Measurements from ENCODE around the gene ARHGEF17.
"Not testable (repeated sequence)": the region's sequence is repeated elsewhere in the genome, so short reads cannot be mapped to it uniquely, and the experiment has no call there.

Gene ARHGEF17, protein sequence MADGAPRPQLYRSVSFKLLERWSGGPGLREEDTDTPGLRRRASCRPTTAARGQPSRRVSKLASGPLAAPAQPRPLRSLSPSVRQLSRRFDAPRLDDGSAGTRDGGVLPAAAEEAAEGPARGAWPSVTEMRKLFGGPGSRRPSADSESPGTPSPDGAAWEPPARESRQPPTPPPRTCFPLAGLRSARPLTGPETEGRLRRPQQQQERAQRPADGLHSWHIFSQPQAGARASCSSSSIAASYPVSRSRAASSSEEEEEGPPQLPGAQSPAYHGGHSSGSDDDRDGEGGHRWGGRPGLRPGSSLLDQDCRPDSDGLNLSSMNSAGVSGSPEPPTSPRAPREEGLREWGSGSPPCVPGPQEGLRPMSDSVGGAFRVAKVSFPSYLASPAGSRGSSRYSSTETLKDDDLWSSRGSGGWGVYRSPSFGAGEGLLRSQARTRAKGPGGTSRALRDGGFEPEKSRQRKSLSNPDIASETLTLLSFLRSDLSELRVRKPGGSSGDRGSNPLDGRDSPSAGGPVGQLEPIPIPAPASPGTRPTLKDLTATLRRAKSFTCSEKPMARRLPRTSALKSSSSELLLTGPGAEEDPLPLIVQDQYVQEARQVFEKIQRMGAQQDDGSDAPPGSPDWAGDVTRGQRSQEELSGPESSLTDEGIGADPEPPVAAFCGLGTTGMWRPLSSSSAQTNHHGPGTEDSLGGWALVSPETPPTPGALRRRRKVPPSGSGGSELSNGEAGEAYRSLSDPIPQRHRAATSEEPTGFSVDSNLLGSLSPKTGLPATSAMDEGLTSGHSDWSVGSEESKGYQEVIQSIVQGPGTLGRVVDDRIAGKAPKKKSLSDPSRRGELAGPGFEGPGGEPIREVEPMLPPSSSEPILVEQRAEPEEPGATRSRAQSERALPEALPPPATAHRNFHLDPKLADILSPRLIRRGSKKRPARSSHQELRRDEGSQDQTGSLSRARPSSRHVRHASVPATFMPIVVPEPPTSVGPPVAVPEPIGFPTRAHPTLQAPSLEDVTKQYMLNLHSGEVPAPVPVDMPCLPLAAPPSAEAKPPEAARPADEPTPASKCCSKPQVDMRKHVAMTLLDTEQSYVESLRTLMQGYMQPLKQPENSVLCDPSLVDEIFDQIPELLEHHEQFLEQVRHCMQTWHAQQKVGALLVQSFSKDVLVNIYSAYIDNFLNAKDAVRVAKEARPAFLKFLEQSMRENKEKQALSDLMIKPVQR (N-terminal part only)
- total RNA-seq = 0.89 to 7.6 (median 2.7) reads per million in 17 experiments

DNA sequence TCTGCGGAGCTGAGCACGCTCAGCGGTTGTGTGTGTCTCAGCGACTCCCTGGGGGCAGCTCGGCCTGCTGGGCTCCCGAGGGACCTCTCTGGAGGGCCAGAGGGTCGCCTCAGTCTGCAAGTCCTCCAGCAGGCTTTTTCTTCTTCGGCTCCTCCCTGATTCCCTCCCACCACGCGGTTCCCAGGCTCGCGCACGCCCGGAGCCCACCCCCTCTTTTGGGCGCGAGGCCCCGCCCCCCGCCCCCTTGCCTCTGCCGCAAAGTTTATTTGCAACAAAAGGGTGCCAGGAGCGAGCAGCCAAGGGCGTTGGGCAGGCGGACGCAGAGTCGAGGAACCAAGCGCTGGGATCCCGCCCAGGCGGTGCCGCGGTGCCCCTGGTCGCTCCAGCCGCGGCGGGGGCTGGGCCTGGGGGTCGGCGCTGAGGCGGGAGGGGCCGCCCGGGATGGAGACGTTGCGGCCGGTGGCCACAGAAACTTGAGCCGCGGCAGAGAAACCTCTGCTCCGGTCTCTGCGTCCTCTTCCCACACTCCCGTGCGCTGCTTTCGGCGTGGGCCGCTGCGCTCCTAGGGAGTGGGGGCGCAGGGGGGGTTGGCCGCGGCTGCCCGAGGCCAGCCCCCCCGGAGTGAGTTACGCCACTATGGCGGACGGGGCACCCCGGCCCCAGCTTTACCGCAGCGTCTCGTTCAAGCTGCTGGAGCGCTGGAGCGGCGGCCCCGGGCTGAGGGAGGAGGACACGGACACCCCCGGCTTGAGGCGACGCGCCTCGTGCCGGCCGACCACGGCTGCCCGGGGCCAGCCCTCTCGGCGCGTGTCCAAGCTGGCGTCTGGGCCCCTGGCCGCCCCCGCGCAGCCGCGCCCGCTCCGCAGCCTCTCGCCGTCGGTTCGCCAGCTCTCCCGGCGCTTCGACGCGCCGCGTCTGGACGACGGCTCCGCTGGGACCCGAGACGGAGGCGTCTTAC is at the start of gene ARHGEF17:
TSS of gene ARHGEF17 (plus strand) at position 274 of the 958 bp plus-strand sequence. CDS start at position 637, 363 bp downstream.
- DNase-seq = peak; percentile 53 to 71 (median 57)

DNA sequence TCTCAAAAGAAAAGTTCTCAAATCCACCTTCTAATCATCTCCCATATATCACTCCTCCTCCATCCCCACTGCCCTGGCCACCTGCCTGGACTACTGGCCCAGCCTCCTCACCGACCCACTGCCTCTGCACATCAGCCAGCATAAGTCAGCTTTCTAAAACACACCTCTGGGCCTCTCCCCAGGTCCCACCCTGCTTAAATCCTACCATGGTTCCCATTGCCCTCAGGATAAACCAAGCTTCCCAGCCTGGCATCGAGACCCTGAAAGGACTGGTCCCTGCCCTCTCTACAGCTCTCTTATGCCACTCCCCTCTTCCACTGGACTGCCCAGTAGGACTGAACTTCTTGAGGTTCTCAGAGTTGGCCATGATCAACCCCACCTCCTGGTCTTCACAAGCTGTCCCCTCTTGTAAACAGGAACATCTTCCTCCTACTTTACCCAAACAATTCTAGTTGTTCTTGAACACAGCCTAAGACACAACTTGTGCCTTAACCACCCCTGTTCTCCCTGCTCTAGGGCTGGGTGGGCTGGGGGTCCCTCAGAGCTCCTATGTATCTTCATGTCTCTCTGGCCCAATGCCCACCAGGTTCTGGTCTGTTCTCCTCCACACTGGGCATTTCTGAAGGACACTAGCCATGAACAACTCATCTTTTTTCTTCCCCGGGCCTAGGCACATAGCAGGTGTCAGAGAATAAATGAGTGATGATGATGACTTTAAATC is 48.5 kb upstream of the ARHGEF17 start:
- no peak for DNase-seq

DNA sequence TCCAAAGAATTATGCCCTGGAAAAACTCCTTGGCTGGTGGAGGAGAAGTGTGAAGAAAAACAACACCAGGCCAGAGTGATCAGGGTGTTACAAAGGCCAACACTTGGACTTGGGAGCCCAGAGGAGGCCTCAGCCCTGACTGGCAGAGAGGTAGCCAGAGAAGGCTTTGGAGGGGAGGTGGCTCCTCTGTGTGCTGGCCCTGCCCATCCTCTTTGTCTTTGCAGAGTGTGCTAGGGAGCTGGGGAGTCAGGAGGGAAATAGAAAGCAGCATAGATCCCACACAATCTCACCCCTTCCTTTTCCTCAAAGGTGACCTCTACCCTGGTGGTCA is 48.0 kb upstream of the ARHGEF17 start:
- DNase-seq = no peak

DNA sequence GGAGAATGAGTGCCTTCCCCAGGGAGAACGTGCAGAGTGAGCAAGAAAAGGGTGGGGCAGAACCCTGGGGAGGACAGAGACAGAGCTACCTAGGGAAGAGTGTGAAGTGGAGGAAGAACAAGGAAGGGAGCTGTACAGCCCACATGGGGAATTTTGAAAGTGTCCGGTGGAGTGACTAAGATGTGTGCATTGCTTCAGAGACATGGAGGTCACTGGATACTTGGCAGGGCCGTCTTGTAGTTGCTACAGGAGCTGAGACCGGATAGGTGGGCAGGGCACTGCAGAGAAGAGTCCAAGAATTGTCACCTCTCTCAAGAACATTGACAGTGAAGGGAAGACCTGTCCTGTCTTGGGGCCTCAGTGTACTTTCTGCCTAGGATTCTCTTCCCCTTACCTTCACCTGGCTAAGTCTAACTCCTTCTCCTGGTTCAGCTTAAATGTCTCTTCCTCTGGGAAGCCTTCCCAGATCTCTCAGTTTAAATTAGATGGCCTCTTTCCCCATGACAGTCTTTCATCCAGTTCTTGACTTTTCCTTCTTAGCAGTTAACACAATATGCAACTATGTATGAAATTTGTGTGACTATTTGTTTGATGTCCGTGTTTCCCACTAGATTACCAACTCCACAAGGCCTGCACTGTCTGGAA is 45.1 kb upstream of the ARHGEF17 start:
- DNase-seq = peak; percentile 41 to 70 (median 68)

DNA sequence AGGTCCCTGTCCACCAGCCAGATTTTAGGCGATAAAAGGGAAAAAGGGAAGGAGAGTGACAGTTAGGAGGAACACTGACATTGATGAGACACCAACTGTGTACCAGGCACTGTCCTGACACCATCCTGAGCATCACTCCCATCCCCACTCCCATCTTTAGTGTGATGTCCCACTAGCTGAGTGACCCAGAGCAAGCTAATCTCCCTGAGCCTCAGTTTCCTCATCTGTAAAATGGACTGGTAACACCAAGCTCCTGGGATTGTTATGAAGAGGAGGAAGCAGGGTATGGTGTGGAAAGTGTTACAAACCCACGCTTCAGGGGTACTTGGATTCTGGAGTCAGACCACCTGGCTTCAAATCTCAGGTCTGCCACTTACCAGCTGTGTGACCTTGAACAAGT is 44.4 kb upstream of the ARHGEF17 start:
- no peak for DNase-seq

DNA sequence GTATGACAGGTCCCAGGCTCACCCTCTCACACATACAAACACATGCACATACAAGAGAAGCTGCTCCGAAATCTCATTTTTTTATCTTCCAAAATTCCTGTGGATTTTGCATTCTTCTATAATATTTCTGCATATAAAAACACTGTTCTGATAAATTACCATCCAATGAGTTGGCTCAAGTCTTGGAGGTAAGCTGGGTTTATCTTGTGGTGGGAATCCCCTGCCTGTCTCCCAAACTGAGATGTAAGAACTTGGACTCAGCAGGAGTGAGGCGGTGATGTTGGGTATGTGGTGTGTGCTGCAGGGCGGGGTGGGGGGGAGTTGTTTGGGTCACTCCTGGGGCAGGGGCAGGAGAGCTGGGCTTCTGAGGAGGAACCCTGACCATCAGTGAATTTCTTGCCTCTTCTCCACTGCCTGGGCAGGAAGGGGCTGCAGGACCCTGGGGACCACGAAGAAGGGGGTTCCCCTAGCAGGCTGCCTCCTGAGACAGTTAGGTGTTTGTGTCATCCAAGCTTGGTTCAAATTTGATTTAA is 42.7 kb upstream of the ARHGEF17 start:
- DNase-seq = no peak

DNA sequence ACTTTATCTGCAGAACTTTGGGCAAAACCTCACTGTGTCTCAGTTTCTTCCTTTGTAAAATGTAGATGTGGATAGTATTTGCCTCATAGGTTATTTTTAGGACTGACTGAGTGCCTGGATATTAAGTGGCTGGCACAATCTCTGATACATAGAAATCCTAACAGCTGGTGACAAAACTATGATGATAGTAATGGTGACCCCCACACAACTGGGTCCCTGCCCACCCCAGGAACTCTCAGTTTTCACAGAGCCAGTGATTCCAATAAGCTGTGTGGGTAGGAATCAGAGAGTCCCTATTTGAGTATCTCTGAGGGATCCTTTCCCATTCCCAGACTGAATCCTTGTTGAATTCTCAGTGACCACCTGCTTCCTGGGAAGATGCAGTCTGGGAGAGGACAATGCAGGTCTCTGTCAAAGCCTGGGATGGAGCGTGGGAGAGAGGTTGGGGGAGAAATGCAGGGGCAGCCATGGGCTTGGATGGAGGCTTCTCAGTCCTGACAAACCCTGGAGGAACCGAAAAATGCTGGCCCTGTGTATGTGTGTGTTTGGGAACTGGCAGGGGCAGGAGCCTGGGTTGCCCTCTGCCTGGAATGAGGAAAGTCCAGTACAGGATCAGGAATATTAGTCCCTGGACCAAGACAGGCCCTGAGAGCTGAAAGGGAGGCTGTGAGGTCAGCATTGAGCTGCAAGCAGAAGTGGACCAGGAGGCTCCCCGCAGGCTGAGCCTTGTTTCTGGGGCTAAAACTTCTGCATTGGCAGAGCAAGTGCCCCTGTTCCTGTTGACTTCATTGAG is 42.0 kb upstream of the ARHGEF17 start:
- peak; percentile 56 to 71 (median 66) for DNase-seq

DNA sequence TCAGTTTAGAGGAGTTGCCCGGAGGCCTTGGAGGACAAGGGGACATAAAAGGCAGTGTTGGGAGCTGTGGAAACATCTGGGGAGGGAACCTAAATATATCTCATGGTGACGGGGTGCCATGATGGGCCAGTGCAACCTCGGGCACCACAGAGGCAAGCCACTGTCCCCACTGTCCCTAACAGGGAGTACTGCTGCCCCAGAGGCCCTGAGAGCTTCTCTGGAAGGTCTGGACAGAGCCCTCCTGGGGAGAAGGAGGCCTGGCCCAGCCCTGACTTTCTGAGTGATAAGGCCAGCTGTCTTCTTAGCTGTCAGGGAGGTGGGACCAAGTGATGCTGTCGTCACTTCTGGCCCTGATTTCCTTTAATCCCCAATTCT is 41.4 kb upstream of the ARHGEF17 start:
- DNase-seq = no peak

DNA sequence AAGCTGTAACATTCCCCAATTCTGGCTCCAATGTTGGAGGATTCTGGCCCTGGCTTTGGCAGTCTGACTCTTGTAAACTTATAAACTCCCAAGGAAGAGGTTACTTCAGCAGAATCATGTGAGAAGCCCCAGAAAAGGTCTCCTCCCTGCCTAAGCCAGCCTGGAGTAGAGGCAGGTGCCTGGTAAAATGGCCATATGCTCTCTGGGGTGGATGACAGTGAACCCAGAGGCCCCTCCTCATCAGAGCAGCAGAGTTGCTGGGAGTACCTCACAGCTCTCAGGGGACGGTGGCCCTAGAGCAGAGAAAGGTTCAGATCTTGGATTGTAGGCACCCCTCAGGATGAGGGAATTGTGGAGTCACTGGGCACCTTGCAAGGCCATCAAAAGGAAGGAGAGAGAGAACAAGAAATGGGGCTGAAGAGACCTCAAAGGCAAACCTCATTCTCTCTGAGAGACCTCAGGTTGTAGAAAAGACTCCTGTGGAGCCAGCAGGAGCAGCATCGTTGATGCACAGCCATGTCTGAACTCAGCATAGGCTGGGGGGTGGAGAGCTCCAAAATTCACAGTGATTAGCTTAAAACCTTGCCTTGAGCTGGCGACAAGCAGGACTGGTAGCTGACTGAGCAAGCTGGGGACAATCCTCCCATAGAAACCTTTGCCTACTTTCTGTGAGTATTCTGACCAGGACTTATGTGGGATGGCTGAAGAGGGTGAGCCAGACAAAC is 40.8 kb upstream of the ARHGEF17 start:
- DNase-seq = no peak

DNA sequence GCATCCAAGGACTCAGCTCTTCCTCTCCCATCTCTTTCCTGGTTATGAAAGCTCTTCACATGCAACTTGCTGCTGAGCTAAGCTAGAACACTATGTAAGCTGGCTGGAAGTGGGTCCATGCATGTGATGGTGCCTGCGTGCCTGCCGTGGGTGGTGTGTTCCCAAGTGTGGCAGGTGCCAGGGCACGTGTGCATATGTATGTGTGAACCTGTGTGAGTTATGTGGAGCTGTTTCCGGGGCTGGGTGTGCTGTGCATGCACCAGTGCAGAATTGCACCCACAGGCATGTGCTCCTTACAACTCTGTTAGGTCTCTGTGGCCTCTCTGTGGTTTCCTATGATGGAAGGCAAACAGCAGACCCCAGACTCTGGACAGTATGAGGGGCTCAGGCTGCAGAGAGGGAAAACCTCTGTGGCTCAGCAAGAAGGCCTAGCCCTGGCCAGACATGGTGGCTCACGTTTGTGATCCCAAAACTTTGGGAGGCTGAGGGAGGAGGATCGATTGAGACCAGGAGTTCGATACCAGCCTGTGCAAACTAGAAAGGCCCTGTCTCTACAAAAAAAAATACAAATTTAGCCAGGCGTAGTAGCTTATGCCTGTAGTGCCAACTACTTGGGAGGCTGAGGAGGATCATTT is 40.1 kb upstream of the ARHGEF17 start:
- peak in 3 of 4 experiments; percentile 32 to 53 (median 47) for DNase-seq

DNA sequence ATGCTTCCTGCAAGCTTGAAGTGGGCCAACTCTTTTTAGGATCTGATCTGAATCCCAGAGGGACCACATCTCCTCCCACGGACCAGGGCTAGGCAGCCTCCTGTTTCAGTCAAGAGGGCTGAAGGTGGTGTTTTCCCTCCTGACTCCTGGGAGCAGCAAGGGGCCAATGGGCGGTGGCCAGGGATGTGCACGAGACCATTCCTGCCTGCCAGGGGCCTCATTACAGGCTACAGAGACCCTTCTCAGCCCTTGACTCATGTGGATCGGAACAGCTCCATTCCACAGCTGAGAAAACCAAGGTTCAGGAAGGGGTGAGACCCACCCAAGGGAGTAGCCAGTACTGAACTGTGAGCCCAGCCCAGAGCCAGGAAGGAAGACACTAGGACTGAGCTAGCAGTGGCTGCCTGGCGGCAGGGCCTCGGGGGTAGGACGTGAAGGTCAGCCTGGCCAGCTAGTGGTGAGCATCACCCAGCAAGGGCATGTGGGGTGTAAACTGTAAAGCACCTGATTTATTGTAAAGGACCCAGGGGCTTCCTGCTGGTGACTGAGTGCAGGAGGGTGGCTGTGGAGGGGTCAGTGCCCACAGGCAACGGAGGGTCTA is 39.3 kb upstream of the ARHGEF17 start:
- DNase-seq = no peak

DNA sequence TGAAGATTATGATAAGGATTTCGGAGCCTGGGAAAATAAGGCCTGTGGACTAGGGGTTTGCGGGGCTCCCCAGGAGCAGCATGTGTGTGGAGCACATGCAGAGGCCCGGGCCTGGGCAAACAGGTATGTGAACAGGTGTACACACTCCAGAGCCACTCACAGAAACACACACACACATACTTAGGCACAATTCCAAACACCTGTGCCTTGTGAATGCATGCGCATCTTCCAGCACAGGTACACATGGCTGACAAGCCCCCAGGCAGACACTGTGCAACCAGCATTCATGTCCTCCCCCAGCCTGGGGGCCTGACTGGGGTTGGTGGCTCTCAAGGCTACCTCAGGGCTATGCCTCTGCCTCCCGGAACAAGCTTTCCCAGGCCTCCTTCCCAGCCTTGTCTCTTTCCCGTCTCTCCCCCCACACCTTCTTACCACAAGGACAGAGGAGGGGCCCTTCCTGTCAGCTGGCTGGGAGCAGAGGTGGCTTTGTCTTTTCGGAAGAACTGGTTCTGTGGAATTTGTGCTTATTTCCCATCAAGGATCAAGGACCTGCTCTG is 38.5 kb upstream of the ARHGEF17 start:
- no peak for DNase-seq

DNA sequence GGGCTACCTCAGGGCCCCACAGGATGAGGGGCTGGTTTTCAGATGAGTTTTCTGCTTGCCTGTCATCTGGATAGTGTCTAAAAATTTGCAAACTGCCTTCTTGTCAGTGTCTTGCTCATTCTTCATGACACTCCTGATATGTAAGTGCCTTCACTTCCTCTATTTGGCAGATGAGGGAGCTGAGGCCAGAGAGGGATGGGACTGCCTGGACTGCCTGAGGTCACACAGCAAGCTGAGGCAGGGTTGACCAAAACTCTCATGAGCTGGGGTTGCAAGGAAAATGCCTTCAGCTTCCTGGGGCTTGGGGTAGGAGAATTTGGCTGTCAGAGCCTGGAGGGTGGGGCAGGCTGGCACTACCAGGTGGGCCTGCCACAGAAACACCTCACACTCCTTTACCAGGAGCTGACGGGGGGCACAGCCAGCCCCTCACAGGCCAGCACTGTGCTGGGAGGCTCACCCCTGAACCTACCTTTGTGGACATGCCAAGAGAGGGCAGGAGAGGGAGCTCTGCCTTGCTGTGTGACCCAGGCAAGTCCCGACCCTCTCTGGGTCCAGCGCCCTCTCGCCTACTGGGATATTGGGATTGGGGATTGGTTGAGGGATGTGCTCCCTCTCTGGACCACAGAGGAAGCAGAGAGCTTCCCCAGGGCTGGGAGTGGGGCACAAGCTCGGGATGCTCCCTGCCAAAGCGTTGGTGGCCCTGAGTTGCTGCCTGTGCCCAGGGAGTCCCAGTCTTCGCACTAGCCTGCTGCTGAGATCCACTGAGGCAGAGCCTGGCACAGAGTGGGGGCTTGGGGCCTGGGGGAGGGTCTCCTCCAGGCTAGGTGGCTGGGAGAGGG is 37.8 kb upstream of the ARHGEF17 start:
- peak; percentile 71 to 88 (median 79) for DNase-seq

DNA sequence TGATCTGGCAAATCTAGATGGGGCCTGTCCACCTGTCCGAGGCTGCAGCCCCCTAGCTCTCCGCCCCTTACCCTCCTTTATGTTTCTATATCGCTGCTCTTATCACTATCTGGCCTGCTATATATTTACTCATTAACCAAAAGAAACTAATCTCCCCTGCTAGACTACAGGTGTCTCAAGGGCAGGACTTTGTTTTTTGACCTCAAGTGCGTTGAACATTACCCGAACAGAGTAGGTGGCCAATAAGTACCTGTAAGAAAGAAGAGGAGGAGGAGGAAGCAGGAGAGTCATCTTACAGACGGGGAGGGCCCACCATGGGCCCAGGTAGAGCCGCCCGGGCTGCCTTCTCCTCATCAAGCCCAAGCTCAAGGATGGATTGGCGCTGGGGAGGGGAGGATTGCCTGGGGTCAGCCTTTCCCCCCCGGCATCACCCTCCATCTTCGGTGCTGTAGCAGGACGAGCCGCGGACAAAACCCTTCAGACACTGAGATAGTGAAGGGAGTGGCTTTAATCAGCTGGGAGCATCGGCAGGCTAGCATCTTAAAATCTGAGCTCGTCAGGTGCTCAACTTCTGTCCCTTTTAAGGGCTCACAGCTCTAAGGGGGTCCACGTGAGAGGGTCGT is 37.1 kb upstream of the ARHGEF17 start:
- DNase-seq = no peak

DNA sequence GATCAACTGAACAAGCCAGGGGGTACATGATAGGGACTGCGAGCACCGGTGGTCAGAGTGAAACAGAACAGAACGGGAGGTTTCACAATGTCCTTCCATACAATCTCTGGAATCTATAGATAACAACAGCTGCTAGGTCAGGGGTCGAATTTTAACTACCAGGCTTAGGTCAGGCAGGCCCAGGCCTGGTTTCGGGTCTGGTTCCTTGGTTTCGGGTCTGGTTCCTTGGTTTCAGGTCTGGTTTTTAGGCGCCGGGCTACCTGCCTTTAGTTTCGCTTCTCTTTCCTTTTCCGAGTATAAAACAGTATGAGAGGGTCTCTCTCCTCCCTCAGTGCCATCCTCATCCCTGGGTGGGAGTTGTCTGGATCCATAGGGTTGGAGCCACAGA is 36.6 kb upstream of the ARHGEF17 start:
- not testable (repeated sequence) for DNase-seq

Measured in suppressor macrophage (primary cell).